Hepatocyte (in vitro differentiated cells): ENCODE measurements around the gene CHCHD6. TPM values are rescaled to one million over a fixed set of nuclear protein-coding genes. Genes with fewer than 3 reads are reported as not detected.

Source experiments
- DNase-seq: peaks from one replicate; pipeline ENCODE4 v3.0.0-alpha.2; 2016; ENCODE audit warnings: low spot score
- H2AFZ ChIP-seq: fragments of 200-600 bp; sonication (generic); 2 replicates; pipeline ENCODE4 v1.6.0; 2016; ENCODE audit warnings: antibody characterized with exemption, mild to moderate bottlenecking
- H3K27ac ChIP-seq: fragments of 200-600 bp; sonication (generic); 2 replicates; pipeline ENCODE4 v1.5.1; 2016; ENCODE audit warnings: mild to moderate bottlenecking
- H3K27me3 ChIP-seq: fragments of 200-600 bp; sonication (generic); 2 replicates; pipeline ENCODE4 v1.6.1; 2016
- H3K36me3 ChIP-seq: fragments of 200-600 bp; sonication (generic); replicated peaks from 2 replicates; pipeline ENCODE4 v1.5.1; 2016; ENCODE audit warnings: low read depth; ENCODE audit not compliant: insufficient read depth
- H3K4me1 ChIP-seq: fragments of 200-600 bp; sonication (generic); 2 replicates; pipeline ENCODE4 v1.5.1; 2016; ENCODE audit warnings: mild to moderate bottlenecking, moderate library complexity; ENCODE audit not compliant: insufficient read depth
- H3K4me2 ChIP-seq: fragments of 200-600 bp; sonication (generic); 2 replicates; pipeline ENCODE4 v1.6.0; 2016
- H3K4me3 ChIP-seq: fragments of 200-600 bp; sonication (generic); 2 replicates; pipeline ENCODE4 v1.5.1; 2016; ENCODE audit warnings: mild to moderate bottlenecking
- H3K79me2 ChIP-seq: fragments of 200-600 bp; sonication (generic); 2 replicates; pipeline ENCODE4 v1.6.0; 2017; ENCODE audit warnings: mild to moderate bottlenecking
- H3K9me2 ChIP-seq: fragments of 200-600 bp; sonication (generic); replicated peaks from 2 replicates; pipeline ENCODE4 v1.6.0; 2017; ENCODE audit warnings: mild to moderate bottlenecking; ENCODE audit not compliant: insufficient read depth
- H3K9me3 ChIP-seq: fragments of 200-600 bp; sonication (generic); 2 replicates; pipeline ENCODE4 v1.5.1; 2016; ENCODE audit warnings: low read depth, mild to moderate bottlenecking
- H4K20me1 ChIP-seq: fragments of 200-600 bp; sonication (generic); 2 replicates; pipeline ENCODE4 v1.6.0; 2016; ENCODE audit warnings: mild to moderate bottlenecking; ENCODE audit not compliant: insufficient read depth, poor library complexity, severe bottlenecking
- CTCF ChIP-seq: fragments of 200-600 bp; sonication (generic); IDR thresholded peaks from 2 replicates; pipeline ENCODE4 v1.5.1; 2016; ENCODE audit warnings: antibody characterized with exemption, mild to moderate bottlenecking; ENCODE audit not compliant: poor library complexity
- EZH2 ChIP-seq: fragments of 200-600 bp; sonication (generic); IDR thresholded peaks from 2 replicates; pipeline ENCODE4 v1.6.1; 2016; ENCODE audit warnings: antibody characterized with exemption, mild to moderate bottlenecking, borderline replicate concordance
- EZH2phosphoT487 ChIP-seq: fragments of 200-600 bp; sonication (generic); IDR thresholded peaks from one replicate; pipeline ENCODE4 v1.6.1; 2018; ENCODE audit warnings: antibody characterized with exemption, mild to moderate bottlenecking, low read depth, moderate library complexity; ENCODE audit not compliant: unreplicated experiment, severe bottlenecking
- WGBS: methylation state at CpG from one replicate; pipeline ENCODE4 v1.1.6; 2016; ENCODE audit warnings: low lambda C conversion rate; ENCODE audit errors: missing lambda C conversion rate; 5-methylcytosine and 5-hydroxymethylcytosine counted together
- polyA plus RNA-seq: library from polyadenylated mRNA; unstranded; fragments of >200 nt; fragmentation: Nextera tagmentation; extraction: Ambion mirVana; gene quantifications from 2 replicates; pipeline ENCODE4 v1.2.1, GENCODE V29; 2016
- total RNA-seq: library from RNA; depleted of rRNA; stranded (reverse); fragments of >200 nt; gene quantifications from 2 replicates; pipeline ENCODE4 v1.2.3, GENCODE V29; 2014

CHCHD6 gene
- total and polyA plus RNA-seq, 2 experiments from 2014 or later: 13.8 to 19.7 TPM

GRCh38 chr3:126781406-126781805, 77.4 kb downstream of the CHCHD6 start:
- Histone ChIP-seq H3K9me2 (no peaks in the 10 kb centered on the region), H3K27ac (peak overlapping the region; percentile 94), H3K9me3 (no peaks in the 10 kb centered on the region), H3K4me1 (peaks cover 21% of the 10 kb centered on the region), H3K79me2 (no peaks in the 10 kb centered on the region), H3K36me3 (no peaks in the 10 kb centered on the region), H4K20me1 (no peaks in the 10 kb centered on the region), H2AFZ (no peak overlapping the region), H3K4me2 (peak overlapping the region; percentile 37), H3K4me3 (no peak overlapping the region), H3K27me3 (no peaks in the 10 kb centered on the region)
- no peak for TF ChIP-seq EZH2phosphoT487
- no peak for TF ChIP-seq EZH2
- TF ChIP-seq CTCF: no peak
- DNase-seq: no peak
- WGBS: 84% methylated on average over 3 of the region's 3 CpGs

DNA sequence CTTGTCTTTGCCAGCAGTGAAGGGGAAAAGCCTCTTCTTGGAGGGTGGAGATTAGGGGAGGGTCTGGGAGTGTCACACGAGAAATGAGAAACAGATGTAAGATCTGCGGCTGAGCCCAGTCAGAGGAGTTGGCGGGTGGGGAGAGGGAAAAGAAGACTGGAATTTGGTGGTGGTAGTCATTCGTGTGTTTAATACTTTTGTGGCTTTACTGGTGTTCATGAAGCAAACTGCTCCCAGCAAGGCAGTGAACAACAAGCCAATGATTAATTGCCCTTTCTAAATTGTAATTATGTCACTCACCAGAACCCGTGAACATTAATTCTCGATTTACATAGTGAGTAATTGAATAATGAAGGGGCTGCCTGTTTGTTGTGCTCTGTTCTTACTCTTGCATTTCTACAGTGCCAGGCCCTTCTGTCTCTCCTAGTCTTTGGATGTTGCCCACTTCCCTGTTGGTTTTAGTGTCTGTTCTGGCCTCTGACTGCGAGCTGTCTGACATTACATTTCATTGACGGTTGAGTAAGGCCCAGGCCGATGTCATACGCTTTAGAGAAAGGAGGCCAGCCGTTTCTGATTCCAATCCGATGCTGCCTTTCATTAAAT, 78.0 kb downstream of the CHCHD6 start:
- Histone ChIP-seq H4K20me1 (no peaks in the 10 kb centered on the region), H3K27me3 (no peaks in the 10 kb centered on the region), H3K4me3 (no peak overlapping the region), H3K9me3 (no peaks in the 10 kb centered on the region), H3K36me3 (no peaks in the 10 kb centered on the region), H3K4me1 (peaks cover 21% of the 10 kb centered on the region), H3K4me2 (peak overlapping the region; percentile 37), H3K27ac (peak overlapping the region; percentile 94), H3K79me2 (no peaks in the 10 kb centered on the region), H3K9me2 (no peaks in the 10 kb centered on the region), H2AFZ (no peak overlapping the region)
- TF ChIP-seq EZH2phosphoT487 (no peak), EZH2 (no peak), CTCF (no peak)
- peak; percentile 38 for DNase-seq
- WGBS: 50% methylated on average over 12 of the region's 12 CpGs

DNA sequence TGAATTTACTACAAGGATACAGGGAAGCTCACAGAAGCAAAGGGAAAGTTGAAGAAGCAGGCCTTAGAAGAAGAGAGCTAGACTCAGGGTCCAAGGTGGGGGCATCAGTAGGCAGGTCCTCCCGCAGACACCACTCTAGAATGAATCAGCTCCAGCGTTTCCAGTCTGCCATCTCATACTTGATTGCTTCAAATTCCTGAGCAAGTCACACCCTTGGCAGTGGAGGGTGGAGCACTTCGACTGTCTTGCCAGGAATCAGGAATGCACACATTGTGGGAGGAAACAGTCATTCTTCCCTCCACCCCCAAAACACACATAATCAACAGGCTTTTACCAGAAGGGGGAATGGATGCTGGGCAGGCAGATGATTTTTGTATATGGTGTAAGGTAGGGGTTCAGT, 78.5 kb downstream of the CHCHD6 start:
- WGBS: 54% methylated on average over 3 of the region's 3 CpGs
- H3K9me2 ChIP-seq: no peaks in the 10 kb centered on the region
- H4K20me1 ChIP-seq: no peaks in the 10 kb centered on the region
- H3K27ac ChIP-seq: peak overlapping the region; percentile 94
- H3K79me2 ChIP-seq: no peaks in the 10 kb centered on the region
- TF ChIP-seq EZH2phosphoT487 (no peak), CTCF (no peak), EZH2 (no peak)
- H3K4me1 ChIP-seq: peaks cover 21% of the 10 kb centered on the region
- H3K27me3 ChIP-seq: no peaks in the 10 kb centered on the region
- no peaks in the 10 kb centered on the region for H3K36me3 ChIP-seq
- no peaks in the 10 kb centered on the region for H3K9me3 ChIP-seq
- H2AFZ ChIP-seq: no peak overlapping the region
- DNase-seq: peak; percentile 63
- peak overlapping the region; percentile 37 for H3K4me2 ChIP-seq
- H3K4me3 ChIP-seq: no peak overlapping the region
